GM19324 (cell line): Measurements from ENCODE around the gene KDM4B.

Source experiments
- ATAC-seq: cut with Tn5 transposase; IDR thresholded peaks from one replicate; pipeline ENCODE4 v1.9.1; 2021; ENCODE audit warnings: mild to moderate bottlenecking, moderate library complexity; ENCODE audit not compliant: unreplicated experiment, low FRiP score

The KDM4B gene

DNA sequence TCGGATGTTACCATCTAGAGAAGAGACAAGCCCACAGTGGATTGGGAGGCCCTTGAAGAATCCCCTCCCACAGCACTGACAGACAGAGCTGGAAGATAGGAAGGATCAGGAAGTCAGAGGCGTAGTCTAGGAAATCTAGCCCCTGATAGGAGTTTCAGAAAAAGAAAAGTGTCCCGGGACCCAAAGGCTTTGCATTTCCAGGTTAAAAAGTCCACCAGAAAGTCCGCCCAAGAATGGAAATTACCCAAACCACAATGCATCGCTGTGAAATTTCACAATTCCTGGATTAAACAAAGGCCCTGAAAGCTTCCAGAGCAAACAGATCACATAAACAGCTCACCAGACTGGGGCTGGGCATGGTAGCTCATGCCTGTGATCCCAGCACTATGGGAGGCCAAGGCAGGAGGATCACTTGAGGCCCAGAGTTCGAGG is 146.9 kb downstream of the KDM4B start:
- no peak for ATAC-seq

DNA sequence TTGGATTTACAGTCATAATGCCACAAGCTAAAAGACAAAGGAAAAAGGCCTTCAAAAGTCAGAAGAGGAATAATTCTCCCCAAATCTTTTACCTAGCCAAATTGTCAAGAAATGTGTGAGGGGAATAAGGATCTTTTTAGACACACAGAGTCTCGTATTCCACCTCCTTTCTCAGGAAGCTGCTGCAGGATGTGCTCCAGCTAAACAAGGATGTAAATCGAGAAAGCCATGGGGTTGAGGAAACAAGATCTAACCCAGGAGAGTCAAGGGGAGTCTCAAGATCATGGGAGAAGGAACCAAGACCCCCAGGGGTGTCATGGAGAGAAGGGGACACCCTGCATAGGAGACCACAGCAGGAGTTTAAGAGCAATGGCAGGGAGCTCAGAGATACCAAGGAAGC is 147.4 kb downstream of the KDM4B start:
- ATAC-seq = no peak

DNA sequence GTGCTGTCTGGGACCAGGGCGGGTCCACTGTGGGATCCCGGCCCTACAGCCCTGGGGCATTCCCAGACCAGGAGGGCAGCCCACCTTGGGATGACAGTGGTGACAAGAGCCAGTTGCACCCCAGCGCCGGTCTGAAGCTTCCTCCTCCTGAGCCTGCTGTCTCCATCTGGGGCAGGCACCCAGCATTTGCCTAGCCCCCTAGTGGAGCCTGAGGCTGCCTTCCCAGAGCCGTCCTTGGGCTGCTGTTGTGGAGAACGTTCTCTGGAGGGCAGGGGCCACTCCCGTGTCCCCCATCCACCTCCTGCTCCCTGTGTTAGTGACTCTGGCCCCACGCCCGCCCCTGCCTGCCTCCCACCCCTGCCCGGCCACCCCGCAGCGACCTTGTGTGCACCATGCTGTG is 148.5 kb downstream of the KDM4B start:
- ATAC-seq = no peak

DNA sequence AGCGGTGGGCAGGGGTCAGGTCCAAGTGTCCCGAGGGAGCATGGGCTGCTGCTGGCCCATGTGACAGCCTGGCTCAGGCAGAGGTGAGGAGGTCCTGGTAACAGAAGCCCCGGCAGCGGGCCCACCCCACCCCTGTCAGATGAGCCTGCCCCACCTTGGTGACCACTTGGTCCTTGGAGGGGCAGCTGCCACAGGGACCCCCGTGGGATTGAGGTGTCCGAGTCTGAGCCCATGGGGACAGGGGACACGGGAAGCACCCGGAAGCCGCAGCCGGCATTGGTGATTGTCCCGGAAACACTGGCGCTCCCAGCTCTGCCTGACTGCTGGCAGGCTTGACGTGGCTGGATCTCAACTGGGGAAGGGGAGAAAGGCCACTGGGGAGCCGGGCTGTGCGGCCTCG is 149.1 kb downstream of the KDM4B start:
- ATAC-seq = no peak

DNA sequence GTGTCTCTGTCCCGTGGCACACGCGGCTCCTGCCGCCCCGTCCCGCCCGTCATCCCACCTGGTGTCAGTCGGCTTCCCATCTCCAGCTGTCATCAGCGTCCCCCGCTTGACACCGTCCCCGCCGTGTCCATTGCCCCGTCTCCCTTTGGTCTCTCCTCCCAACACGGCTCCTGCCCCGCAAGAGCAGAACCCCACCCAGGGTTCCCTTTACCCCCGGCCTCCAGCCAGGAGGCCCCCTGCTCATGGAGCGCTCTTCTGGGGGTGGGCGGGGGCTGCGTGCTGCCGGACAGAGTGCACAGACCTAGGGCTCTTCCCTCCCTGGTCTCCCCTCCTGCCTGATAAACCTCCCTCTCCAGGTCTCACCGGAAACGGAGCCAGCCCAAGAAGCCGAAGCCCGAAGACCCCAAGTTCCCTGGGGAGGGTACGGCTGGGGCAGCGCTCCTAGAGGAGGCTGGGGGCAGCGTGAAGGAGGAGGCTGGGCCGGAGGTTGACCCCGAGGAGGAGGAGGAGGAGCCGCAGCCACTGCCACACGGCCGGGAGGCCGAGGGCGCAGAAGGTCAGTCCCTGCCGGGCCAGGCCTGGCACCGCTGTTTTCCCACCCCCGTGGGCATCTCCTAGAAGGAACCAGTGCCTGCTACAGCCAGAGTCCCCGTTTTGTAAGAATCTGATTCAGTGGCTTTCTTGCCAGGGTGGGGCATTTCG is 150.5 kb downstream of the KDM4B start:
- ATAC-seq = no peak

DNA sequence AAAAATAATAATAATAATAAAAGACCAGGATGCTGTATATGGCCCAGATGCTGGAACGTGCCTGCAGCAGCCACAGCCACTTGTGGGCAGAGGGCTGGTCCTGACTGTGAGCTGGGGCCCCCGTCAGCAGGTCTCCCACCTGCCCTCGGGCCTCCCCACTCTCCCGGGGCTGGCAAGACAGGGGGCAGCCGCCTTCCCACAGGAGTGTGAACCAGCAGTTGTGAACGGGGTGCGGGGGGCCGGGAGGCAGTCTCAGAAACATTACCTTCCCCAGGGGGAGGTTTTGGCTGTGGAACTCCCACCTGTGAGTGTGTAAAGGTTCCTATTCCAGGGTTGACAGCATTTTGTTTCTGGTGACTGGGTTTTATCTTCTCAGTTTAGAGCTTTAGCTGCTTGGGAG is 151.4 kb downstream of the KDM4B start:
- ATAC-seq = no peak

DNA sequence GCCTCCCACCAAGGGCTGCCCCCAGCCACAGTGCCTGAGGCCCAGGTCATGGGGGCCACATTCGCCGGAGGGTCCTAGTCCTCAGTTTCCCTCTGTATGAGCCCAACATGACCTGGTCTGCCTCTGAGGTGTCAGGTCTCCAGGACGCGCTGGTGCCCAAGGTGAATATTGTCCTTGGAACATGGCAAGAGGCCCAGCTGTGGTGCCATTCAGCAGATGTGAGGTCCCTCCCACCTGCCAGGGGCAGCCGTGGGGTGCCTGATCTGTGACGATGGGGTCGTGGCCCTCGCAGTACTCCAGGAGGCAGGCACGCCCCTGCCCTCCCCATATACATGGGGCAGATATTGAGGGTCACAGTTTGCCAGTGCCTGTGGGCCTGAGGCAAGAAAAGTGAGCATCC is 151.9 kb downstream of the KDM4B start:
- no peak for ATAC-seq

DNA sequence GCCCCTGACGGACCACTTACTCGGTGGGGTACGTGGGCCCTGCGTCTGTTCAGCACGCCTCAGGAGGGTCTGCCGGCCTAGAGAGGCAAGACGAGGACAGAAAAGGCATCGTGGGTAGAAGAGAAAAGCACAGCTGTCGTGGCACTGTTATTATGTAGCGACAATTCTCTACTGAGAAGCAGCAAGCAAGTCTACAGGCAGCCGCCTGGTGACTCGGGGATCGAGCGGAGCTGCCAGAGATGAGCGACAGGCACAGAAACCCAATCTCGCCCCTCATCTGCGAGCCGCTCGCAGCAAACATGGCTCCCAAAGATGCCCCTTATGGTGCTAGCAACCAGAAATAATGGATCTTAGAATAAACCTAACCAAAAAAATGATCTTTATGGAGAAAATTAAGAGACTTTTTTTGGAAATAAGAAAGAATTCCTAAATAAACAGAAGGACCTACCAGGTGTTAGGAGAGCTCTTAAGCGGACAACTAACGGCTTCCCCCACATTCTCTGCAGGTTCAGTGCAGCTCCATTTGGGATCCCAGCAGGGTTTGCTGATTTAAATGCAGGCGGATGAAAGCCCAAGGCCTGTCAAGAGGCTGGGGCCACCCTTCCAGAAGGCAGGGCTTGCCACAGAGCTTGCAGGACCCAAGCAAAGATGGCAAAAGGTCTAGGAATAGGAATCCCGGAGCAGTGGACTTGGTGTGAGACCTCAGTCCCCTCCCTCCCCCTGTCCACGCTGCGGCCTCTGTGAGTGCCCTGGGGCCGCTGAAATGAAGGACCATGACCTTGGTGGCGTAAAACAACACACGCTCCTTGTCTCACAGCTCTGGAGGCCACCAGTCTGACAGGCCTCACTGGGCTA is 152.6 kb downstream of the KDM4B start:
- no peak for ATAC-seq

DNA sequence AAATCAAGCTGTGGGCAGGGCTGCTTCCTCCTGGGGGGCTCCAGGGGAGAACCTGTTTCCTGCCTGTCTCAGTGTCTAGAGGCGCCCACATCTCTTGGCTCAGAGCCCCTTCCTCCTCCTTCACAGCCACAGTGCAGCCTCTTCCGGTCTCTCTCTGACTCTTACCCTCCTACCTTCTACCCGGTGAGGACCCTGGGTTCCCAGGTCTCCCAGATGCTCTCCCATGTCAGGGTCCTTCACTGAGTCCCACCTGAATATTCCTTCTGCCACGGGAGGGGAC is 153.1 kb downstream of the KDM4B start:
- ATAC-seq = no peak

DNA sequence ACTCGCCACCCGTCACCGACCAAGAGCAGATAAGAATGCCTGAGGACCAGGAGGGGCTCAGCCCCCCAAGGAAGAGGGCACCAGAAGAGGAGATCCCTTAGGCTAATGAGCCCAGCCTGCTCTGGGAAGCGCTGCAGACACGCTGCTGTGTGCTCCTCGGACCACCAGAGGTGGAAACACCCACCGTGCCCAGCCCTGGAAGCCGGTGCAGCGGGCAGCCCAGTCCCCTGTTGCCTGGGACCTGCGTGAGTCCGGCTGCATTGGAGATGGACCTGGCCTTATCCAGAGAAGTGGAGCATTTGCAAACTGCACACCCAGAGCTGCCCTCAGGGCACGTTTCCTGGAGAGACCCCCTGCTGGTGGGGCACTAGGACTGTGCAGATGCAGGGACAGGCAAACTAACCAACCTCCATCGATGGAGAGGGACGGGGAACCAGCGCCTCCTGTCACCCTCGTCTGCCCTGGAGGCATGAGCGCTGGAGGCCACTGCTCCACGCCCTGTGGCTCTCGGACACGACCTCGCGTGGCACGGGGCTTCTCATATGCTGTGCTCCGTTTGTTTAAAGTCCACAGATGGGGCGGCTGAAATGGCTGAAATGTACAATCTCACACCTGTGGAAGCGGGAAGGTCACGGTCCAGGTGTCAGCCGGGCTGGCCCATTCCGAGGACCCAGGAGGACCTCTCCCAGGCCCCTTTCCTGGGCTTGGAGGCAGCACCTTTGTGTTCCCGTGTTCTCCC is 153.9 kb downstream of the KDM4B start:
- ATAC-seq = no peak

DNA sequence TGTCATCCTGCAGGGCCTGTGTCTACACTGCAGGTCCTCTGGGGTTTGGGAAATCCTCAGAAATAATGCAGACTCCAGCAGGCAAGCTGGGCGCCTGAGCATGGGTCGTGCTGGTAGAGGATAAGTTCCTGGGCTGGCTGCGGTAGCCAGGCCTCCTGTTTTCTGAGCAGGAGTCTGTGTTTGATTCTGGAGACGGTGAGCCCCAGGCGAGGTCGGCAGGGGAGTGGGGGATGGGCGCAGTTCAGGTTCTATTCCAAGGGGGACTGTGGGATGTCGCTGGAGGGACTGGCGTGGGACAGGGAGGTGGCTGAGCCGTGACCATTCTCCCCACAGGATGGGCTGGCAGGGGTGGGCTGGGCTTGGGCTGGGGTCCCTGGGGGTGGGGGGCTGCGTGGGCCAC is 154.7 kb downstream of the KDM4B start:
- ATAC-seq = no peak

DNA sequence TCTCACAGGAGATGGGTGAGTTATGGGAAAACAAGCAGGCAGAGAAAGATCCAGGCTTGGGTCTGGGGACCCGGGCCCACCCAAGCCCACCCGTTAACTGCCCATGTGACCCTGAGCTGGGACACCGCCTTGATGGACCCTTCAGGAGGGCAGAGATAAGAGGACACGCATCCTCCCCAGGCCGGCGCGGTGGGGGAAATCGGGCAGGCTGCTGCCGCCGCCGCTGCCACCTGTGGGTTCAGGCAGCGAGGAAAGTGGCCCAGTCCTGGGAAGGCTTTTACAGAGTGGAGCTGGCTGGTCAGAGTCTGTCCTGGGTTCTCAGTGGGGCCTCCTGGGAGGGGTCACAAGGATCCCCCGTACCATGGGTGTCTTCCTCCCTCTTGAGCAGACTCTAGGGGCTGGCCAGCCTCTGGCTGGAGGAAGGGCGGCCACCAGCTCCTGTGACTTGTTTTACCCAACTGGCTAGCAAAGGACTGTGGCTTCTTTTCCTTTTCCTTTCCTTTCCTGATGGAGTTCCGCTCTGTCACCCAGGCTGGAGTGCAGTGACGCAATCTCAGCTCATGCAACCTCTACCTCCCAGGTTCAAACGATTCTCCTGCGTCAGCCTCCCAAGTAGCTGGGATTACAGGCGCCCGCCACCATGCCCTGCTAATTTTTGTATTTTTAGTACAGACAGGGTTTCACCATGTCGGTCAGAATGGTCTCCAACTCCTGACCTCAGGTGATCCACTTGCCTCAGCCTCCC is 155.4 kb downstream of the KDM4B start:
- no peak for ATAC-seq

DNA sequence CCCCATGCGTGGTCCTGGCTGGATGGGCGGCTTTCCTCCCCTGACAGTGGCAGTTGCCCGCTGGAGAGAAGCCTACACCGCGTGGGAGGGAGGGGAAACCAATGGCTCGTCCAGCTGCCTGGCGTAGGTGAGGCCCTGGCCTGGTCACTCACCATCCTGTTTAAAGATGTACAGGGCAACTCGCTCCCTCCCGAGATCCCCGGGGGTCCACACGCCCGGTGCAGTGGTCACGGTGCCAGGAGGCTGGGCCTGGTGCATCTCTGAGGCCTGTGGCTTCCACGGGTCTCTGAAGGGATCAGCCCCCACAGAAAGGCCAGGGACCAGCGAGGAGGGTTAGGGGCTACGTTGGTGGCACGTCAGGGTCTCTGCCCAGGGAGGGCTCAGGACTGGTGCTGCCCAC is 156.5 kb downstream of the KDM4B start:
- no peak for ATAC-seq

DNA sequence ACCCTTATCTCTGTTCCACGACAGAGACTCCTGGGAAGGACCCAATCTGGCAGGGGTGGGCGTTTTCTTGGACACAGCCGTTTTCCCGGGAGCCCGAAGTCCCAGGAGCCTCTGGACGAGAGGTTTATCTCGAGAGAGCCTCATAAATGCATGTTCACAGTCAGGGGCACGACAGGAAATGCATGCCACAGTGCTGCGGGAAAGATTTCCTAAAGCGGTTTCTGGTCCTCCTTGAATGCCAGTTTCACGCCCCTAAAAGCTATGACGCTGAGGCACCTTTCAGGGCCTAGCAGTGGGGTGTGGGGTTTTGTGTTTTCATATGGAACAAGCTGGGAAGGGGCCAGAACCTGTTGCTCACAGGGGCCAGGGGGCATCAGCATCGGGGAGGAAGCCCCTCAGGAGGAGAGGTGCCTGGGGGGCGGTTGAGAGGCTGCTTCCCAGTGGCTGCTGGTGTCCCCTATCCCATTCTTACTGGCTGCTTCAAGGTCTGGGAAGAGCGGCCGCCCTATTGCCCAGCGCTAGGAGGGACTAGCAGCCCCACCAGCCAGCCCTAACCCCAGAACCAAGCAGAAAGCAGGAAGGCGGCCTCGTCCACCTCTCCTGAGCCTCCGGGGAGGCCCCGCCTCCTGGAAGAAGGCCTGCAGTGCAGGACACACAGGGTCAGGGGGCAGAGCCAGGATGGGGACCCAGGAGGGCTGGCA is 157.0 kb downstream of the KDM4B start:
- no peak for ATAC-seq

DNA sequence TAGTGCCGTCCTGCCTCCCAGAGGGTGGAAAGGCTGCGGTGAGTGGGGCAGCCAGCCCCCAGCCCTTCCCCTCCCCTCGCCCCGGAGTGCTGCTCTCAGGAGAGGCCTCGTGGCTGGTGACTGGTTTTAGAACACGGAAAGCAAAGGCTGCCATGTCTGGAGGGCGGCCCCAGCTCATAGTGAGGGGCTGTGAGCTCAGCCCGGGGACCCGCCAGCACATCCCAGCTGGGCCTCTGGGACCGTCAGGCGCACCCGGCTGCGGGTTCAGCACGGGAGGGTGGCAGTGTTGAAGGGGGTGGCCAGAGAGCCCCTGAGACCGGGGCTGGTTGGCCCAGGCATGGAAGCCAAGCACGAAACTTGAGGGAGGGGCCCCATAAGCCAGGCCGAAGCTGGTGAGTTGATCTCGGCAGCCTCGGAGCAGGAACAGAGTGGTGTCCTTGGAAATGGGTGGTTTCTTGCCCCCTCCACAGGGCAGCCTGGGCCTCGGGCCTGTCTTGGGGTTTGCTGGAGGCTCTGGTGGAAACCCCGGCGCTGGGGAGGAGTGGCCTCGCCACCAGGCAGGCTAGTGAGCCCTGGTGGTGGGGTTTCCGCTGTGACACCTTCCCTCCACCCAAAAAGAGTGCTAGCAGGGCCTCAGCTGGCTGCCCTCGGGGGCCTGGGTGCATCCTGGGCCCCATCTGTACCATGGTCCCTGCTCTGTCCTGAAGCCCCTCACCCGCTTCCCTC is 157.7 kb downstream of the KDM4B start:
- no peak for ATAC-seq

DNA sequence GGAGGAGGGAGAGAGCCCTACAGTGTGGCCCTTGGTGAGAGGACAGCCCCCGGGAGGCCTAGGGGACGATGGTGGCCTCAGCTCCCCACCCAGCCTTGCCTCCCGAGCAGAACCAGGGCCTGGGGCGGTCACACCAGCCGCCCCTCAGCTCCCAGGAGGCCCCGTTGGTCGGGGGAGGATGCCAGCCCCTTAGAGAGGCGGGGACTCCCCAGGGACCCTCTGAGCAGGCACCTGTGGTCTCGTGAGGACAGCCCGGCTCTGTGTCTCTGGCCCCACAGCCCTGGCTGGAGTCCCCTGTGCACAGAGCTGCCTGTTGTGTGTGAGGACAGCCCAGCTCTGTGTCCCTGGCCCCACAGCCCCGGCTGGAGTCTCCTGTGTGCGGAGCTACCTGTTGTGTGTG is 158.8 kb downstream of the KDM4B start:
- ATAC-seq = no peak

DNA sequence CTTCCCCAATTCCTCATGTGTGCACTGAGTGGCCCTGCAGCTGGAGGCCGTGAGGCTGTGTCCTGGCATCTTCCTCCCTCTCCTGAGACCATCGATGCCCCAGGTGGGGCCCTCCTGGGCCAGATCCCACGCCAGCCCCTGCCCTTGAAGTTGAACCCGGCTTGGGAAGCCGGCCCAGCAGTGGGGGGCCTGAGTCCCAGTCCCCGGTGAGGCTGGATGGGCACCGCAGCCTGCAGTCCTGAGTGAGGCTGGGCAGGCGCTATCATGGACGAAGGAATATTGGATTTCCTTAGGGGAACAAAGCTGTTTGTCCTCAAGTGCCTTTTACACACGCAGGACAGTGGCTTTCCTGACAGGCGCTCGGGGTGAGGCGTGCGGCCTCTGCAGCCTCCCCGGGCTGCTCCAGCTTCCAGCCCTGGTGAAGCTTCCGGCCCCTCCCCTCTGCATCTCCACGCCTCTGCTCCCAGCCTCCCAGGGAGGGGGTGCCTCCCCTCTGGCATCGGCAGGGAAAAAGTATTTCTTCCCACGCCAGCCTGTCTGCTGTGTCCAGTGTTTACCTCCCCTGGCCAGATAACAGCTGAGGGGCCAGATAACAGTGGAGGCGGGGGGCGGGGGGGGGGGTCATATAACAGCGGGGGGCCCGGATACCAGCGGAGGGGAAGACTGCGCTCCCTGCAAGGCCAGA is 159.5 kb downstream of the KDM4B start:
- ATAC-seq = no peak

DNA sequence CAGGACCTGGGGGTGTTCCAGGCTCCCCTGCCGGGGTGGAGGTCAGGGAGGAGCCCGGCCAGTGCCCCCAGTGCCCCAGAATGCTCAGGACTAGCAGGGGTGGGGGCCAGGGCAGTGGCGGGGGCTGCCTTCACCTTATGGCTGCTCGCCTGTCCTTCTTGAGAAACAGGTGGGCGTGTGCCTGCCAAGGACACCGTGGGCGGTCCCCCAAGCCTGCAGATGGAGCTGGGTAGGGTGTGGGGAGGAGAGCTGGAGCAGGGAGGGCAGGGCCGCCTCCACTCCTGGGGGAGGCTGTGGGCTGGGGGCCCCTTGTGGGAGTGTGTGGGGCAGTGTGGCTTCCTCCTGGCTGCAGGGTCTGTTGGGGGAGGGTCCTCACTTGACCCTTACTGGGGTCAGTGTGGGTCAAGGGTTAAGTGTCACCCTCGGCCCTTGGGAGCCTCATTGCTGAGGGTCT is 160.1 kb downstream of the KDM4B start:
- no peak for ATAC-seq

DNA sequence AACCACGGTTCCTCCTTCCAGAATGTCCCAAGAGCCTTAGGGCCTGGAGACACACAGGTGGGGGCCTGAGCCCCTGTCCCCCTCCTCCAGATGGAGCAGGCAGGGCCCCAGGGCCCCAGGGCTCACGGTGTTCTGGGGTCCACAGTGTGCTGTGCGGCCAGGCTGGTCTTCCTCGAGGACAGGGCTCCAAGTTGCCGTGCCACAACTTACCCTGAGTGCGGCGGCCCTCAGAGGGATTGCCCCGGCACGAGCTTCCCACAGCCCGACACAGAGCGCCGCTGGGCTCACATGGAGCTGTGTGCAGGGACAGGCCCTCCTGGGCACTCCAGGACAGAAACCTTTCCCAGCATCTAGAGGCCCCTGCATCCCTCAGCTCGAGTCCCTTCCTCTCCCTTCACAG is 160.8 kb downstream of the KDM4B start:
- no peak for ATAC-seq
